Panc1 (cell line): ENCODE measurements around the gene LDHD.

Experiments used
- POLR2AphosphoS5 ChIP-seq: IDR thresholded peaks from 2 replicates; pipeline ENCODE4 v1.6.1; 2012; ENCODE audit warnings: mild to moderate bottlenecking, low read depth, low read length, moderate library complexity
- TCF7L2 ChIP-seq: IDR thresholded peaks from 2 replicates; pipeline ENCODE4 v1.6.1; 2011; ENCODE audit warnings: mild to moderate bottlenecking, low read depth, low read length, inconsistent platforms

DNA sequence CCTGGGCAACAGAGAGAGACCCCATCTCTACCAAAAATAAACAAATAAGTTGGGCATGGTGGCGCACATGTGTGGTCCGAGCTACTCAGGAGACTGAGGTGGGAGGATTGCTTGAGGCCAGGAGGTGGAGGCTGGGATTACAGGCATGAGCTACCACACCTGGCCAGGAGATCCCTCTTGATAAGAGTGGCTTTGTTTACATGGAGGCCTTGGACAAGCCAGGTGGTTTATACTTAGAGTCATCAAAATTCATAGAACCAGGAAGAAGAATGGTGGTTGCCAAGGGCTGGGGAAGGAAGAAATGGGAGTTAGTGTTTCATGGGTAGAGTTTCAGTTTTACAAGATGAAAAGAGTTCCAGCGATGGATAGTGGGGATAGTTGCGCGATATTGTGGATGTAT, 22.9 kb upstream of the LDHD start:
- no peak for TF ChIP-seq TCF7L2
- no peak for TF ChIP-seq POLR2AphosphoS5
